Measurements from ENCODE around the gene FGF4.

The FGF4 gene

DNA sequence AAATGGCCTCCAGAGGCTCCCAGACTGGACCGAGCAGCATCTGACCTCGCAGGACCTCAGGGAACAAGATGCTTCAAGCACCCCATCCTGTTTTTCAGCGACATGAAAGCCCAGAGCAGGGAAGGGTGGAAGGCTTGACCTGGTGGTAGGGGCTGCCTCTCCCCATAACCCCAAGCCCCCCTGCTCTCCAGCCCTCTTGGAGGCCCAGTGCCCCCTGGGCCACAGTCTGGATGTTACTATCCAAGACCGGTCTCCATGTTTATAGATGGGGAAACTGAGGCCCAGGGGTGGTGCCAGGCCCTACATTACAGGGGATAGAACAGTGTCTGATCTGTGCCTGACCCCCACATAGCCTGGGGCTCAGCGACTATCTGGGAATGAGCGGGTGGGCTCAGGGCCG is 37.1 kb upstream of the FGF4 start:
- no peaks in the 10 kb centered on the region for H3K79me2 ChIP-seq (ENCODE audit: insufficient read depth, low read length)
- no peak overlapping the region for H2AFZ ChIP-seq (ENCODE audit: low read length)
- H3K36me3 ChIP-seq (ENCODE audit: insufficient read depth, low read length) = no peaks in the 10 kb centered on the region
- no peak overlapping the region for H3K4me2 ChIP-seq (ENCODE audit: low read depth, low read length, poor library complexity, severe bottlenecking)
- H3K9me2 ChIP-seq (replicated peaks; ENCODE audit: low read depth, low read length) = no peaks in the 10 kb centered on the region
- H3F3A ChIP-seq (ENCODE audit: low read depth) = no peaks in the 10 kb centered on the region
- H3K27me3 ChIP-seq (ENCODE audit: insufficient read depth, low read length, poor library complexity, severe bottlenecking) = no peaks in the 10 kb centered on the region
- no peak overlapping the region for H3K9ac ChIP-seq (ENCODE audit: low read depth, low read length, poor library complexity, severe bottlenecking)
- TF ChIP-seq, protein P1, sequence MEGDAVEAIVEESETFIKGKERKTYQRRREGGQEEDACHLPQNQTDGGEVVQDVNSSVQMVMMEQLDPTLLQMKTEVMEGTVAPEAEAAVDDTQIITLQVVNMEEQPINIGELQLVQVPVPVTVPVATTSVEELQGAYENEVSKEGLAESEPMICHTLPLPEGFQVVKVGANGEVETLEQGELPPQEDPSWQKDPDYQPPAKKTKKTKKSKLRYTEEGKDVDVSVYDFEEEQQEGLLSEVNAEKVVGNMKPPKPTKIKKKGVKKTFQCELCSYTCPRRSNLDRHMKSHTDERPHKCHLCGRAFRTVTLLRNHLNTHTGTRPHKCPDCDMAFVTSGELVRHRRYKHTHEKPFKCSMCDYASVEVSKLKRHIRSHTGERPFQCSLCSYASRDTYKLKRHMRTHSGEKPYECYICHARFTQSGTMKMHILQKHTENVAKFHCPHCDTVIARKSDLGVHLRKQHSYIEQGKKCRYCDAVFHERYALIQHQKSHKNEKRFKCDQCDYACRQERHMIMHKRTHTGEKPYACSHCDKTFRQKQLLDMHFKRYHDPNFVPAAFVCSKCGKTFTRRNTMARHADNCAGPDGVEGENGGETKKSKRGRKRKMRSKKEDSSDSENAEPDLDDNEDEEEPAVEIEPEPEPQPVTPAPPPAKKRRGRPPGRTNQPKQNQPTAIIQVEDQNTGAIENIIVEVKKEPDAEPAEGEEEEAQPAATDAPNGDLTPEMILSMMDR (conservative IDR thresholded peaks at IDR 0.05; ENCODE audit: low read length) = no peak
- no peak for TF ChIP-seq EZH2phosphoT487 (IDR thresholded peaks at IDR 0.05; ENCODE audit: borderline replicate concordance)
- H3K4me3 ChIP-seq (ENCODE audit: low read length, poor library complexity, severe bottlenecking) = no peak overlapping the region
- no peaks in the 10 kb centered on the region for H3K9me3 ChIP-seq (ENCODE audit: insufficient read depth, low read depth, low read length)
- H3K4me1 ChIP-seq (ENCODE audit: insufficient read depth, low read length, poor library complexity, severe bottlenecking) = no peaks in the 10 kb centered on the region
- H4K20me1 ChIP-seq (ENCODE audit: insufficient read depth, low read length, poor library complexity, severe bottlenecking) = no peaks in the 10 kb centered on the region

DNA sequence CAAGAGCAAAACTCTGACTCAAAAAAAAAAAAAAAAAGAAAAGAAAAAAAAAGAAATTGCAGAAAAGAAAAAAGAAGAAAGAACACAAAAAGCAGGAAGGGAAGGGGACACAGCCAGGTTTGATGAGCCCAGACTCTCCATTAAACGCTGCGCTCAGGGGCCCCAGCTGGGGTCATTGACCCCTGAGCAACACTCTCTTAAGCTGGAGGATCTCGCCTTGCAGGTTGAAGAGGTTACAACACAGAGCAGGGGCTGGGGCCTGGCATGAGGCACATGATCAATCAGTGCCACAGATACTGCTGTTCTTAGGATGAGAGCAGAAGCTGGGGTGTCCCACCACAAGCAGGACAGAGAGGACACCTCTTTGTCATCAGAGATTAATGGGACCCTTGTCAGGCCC is 36.3 kb upstream of the FGF4 start:
- H2AFZ ChIP-seq (ENCODE audit: low read length) = no peak overlapping the region
- no peaks in the 10 kb centered on the region for H3K27me3 ChIP-seq (ENCODE audit: insufficient read depth, low read length, poor library complexity, severe bottlenecking)
- no peaks in the 10 kb centered on the region for H3F3A ChIP-seq (ENCODE audit: low read depth)
- H3K4me3 ChIP-seq (ENCODE audit: low read length, poor library complexity, severe bottlenecking) = no peak overlapping the region
- no peaks in the 10 kb centered on the region for H3K4me1 ChIP-seq (ENCODE audit: insufficient read depth, low read length, poor library complexity, severe bottlenecking)
- H3K79me2 ChIP-seq (ENCODE audit: insufficient read depth, low read length) = no peaks in the 10 kb centered on the region
- TF ChIP-seq, protein P1 (conservative IDR thresholded peaks at IDR 0.05; ENCODE audit: low read length) = no peak
- TF ChIP-seq EZH2phosphoT487 (IDR thresholded peaks at IDR 0.05; ENCODE audit: borderline replicate concordance) = no peak
- no peak overlapping the region for H3K4me2 ChIP-seq (ENCODE audit: low read depth, low read length, poor library complexity, severe bottlenecking)
- no peaks in the 10 kb centered on the region for H3K9me3 ChIP-seq (ENCODE audit: insufficient read depth, low read depth, low read length)
- no peaks in the 10 kb centered on the region for H4K20me1 ChIP-seq (ENCODE audit: insufficient read depth, low read length, poor library complexity, severe bottlenecking)
- H3K36me3 ChIP-seq (ENCODE audit: insufficient read depth, low read length) = no peaks in the 10 kb centered on the region
- H3K9ac ChIP-seq (ENCODE audit: low read depth, low read length, poor library complexity, severe bottlenecking) = no peak overlapping the region
- no peaks in the 10 kb centered on the region for H3K9me2 ChIP-seq (replicated peaks; ENCODE audit: low read depth, low read length)

DNA sequence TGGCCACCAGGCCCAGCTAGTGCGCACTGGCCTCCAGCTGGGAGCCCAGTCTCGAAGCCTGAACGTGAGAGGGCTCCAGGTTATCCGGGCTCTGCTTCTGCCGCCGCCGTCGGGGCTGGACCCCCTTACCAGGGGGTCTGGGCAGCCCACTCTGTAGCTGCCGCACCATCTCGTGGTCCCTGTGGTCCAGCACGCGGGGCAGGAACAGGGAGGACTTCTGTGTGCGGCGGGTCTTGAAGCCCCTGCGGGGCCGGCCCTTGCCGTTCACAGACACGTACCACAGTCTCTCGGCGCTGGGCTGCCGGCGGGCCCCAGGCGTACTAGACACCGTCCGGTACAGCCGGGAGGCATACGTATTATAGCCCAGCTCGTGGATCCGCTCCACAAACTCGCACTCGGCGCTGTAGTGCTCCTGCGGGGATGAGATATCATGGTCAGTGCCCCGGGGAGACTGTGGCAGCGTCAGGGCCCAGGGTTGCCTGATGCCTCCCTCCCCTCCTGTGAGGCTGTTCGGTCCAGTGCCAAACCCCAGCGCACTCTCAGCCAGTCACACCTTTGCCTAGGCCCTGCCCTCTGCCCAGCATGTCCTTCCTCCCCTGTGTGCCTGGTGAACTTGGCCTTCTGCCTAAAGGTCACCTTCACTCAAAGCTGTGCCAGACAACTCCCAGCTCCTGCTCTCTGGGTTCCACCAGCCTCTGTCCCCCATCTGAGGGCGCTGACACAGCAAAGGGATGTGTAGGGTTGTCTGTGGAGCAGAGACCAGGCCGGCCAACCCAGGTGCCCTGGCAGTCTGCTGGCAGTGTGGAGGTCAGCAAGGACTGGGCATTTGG is 35.4 kb upstream of the FGF4 start:
- no peaks in the 10 kb centered on the region for H4K20me1 ChIP-seq (ENCODE audit: insufficient read depth, low read length, poor library complexity, severe bottlenecking)
- TF ChIP-seq, protein P1 (conservative IDR thresholded peaks at IDR 0.05; ENCODE audit: low read length) = no peak
- no peak for TF ChIP-seq EZH2phosphoT487 (IDR thresholded peaks at IDR 0.05; ENCODE audit: borderline replicate concordance)

More for the DNA sequence above, 35.4 kb upstream of the FGF4 start:
- Histone ChIP-seq H3K9me3 (ENCODE audit: insufficient read depth, low read depth, low read length) (no peaks in the 10 kb centered on the region), H3K9me2 (replicated peaks; ENCODE audit: low read depth, low read length) (no peaks in the 10 kb centered on the region), H3F3A (ENCODE audit: low read depth) (no peaks in the 10 kb centered on the region), H3K4me1 (ENCODE audit: insufficient read depth, low read length, poor library complexity, severe bottlenecking) (no peaks in the 10 kb centered on the region), H3K36me3 (ENCODE audit: insufficient read depth, low read length) (no peaks in the 10 kb centered on the region), H3K9ac (ENCODE audit: low read depth, low read length, poor library complexity, severe bottlenecking) (no peak overlapping the region), H3K79me2 (ENCODE audit: insufficient read depth, low read length) (no peaks in the 10 kb centered on the region), H3K27me3 (ENCODE audit: insufficient read depth, low read length, poor library complexity, severe bottlenecking) (no peaks in the 10 kb centered on the region), H3K4me2 (ENCODE audit: low read depth, low read length, poor library complexity, severe bottlenecking) (no peak overlapping the region), H2AFZ (ENCODE audit: low read length) (no peak overlapping the region), H3K4me3 (ENCODE audit: low read length, poor library complexity, severe bottlenecking) (no peak overlapping the region)

All from Loucy (cell line).